Muscle layer of colon (tissue), 2 donors: ENCODE results near the gene TUT4.

ENCODE experiments used
- H3K27ac ChIP-seq: one replicate; pipeline ENCODE4 v1.7.0; 2013; ENCODE audit warnings: low read depth, mild to moderate bottlenecking, low read length, moderate library complexity
- H3K27me3 ChIP-seq, 2 donors: one replicate each; pipeline ENCODE4 v1.7.0; 2013; ENCODE audit warnings: low read length in 2 of 2, mild to moderate bottlenecking in 2 of 2; ENCODE audit not compliant: insufficient read depth in 2 of 2, control insufficient read depth in 1 of 2
- H3K36me3 ChIP-seq: one replicate; pipeline ENCODE4 v1.7.0; 2013; ENCODE audit warnings: mild to moderate bottlenecking, low read length; ENCODE audit not compliant: insufficient read depth
- H3K4me1 ChIP-seq: one replicate; pipeline ENCODE4 v1.7.0; 2013; ENCODE audit warnings: mild to moderate bottlenecking, low read length; ENCODE audit not compliant: insufficient read depth
- H3K4me3 ChIP-seq, 2 donors: one replicate each; pipeline ENCODE4 v1.7.0; 2013; ENCODE audit warnings: low read length in 2 of 2, low read depth in 1 of 2, mild to moderate bottlenecking in 1 of 2, moderate library complexity in 1 of 2
- H3K9ac ChIP-seq: one replicate; pipeline ENCODE4 v1.7.0; 2013; ENCODE audit warnings: low read length
- H3K9me3 ChIP-seq: one replicate; pipeline ENCODE4 v1.7.0; 2013; ENCODE audit warnings: mild to moderate bottlenecking, low read length
- donor health status: abdominal sarcoma.
- donor health status: Adenocarcinoma of cecum.

The TUT4 gene

GRCh38 chr1:52400131-52400530 lies 152.8 kb downstream of the TUT4 start:
- Histone ChIP-seq H3K9ac (no peak overlapping the region), H3K27me3 (no peaks in the 10 kb centered on the region), H3K36me3 (no peaks in the 10 kb centered on the region), H3K27ac (no peak overlapping the region), H3K9me3 (no peaks in the 10 kb centered on the region), H3K4me3 (no peak overlapping the region), H3K4me1 (peaks cover 6% of the 10 kb centered on the region)

GRCh38 chr1:52399629-52400028 lies 153.3 kb downstream of the TUT4 start:
- Histone ChIP-seq H3K36me3 (no peaks in the 10 kb centered on the region), H3K4me3 (no peak overlapping the region), H3K4me1 (peaks cover 5% of the 10 kb centered on the region)

GRCh38 chr1:52393174-52393573 lies 159.7 kb downstream of the TUT4 start:
- Histone ChIP-seq H3K9ac (no peak overlapping the region), H3K4me3 (no peak overlapping the region), H3K36me3 (no peaks in the 10 kb centered on the region), H3K27ac (no peak overlapping the region), H3K27me3 (no peaks in the 10 kb centered on the region), H3K9me3 (no peaks in the 10 kb centered on the region), H3K4me1 (no peaks in the 10 kb centered on the region)

More at GRCh38 chr1:52399629-52400028, 153.3 kb downstream of the TUT4 start:
- Histone ChIP-seq H3K27me3 (no peaks in the 10 kb centered on the region), H3K9me3 (no peaks in the 10 kb centered on the region), H3K27ac (no peak overlapping the region), H3K9ac (no peak overlapping the region)

GRCh38 chr1:52386458-52386857 lies 166.4 kb downstream of the TUT4 start:
- H3K36me3 ChIP-seq = no peaks in the 10 kb centered on the region
- no peak overlapping the region for H3K9ac ChIP-seq
- no peaks in the 10 kb centered on the region for H3K4me1 ChIP-seq
- no peaks in the 10 kb centered on the region for H3K27me3 ChIP-seq
- H3K27ac ChIP-seq = no peak overlapping the region
- no peaks in the 10 kb centered on the region for H3K9me3 ChIP-seq
- no peak overlapping the region for H3K4me3 ChIP-seq

- no peaks in the 10 kb centered on the region for H3K9me3 ChIP-seq
- no peaks in the 10 kb centered on the region for H3K36me3 ChIP-seq
- no peak overlapping the region for H3K9ac ChIP-seq
- H3K4me1 ChIP-seq = no peaks in the 10 kb centered on the region
- H3K27me3 ChIP-seq = no peaks in the 10 kb centered on the region
- H3K4me3 ChIP-seq = no peak overlapping the region
- no peak overlapping the region for H3K27ac ChIP-seq
These were observed 167.5 kb downstream of the TUT4 start for GRCh38 chr1:52385376-52385775.
